ENCODE data around the gene SPOCD1.

Gene SPOCD1

DNA sequence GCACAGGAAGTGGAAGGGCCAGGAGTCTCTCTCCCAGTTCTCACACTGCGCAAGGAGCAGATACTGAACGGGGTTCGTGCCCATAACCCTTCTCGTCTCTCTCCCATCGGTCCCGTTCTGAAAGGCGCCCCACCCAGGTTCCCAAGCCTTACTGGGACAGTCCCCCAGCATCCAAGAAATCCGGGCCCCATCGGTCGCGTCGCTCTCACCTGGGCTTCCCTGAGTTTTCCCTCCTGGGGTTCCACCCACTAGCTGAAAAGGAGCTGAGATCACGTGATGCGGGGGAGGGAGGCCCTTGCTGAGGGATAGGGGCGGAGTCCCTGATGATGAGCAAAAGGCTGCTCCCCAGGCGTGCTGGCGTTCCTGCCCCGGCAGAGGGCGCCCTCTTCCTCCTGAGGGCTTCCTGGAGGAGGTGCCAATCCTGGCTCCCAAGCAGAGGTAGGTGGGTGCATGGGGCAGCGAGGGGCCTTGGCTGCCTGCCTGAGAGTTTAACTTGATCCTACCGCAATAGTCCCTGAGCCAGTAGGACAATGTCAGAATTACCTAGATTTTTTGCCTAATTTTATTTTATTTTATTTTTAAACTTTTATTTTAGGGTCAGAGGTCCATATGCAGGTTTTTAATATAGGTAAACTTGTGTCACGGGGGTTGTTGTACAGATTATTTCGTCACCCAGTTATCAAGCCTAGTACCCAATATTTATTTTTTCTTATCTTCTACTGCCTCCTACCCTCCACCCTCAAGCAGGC lies at the start of gene SPOCD1:
Gene SPOCD1 (minus strand): TSS at position 271 of the 749 bp plus-strand sequence. CDS start 689 bp downstream, outside the sequence.
- peak in 4 of 14 donors; percentile 17 to 44 (median 28) for DNase-seq

DNA sequence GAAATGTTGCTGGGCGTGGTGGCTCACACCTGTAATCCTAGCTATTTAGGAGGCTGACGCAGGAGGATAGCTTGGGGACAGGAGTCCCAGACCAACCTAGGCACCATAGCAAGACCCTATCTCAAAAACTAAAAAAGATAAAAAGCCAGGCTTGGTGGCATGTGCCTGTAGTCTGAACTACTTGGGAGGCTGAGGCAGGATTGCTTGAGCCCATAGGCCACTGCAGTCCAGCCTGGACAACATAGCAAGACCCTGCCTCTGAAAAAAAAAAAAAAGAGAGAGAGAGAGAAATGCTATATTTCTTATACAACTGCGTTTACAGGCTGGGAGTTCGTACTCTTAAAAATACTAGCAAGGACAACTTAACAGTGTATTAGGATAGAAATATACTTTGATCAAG lies 46.2 kb upstream of the SPOCD1 start:
- DNase-seq, result no peak

DNA sequence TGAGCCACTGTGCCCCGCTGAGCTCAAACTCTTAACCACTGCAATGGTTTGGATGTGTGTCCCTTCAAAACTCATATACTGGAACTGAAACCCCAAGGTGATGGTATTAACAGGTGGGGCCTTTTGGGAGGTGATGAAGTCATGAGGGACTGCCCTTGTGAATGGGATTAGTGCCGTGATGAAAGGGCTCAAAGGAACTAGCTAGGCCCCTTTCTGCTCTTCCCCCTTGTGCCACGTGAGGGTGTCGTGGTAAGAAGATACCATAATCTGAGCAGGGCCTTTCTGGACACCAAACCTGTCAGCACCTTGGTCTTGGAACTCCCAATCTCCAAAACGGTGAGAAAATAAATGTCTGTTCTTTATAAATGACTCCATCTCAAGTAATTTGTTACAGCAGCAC lies 45.5 kb upstream of the SPOCD1 start:
- no peak for DNase-seq

DNA sequence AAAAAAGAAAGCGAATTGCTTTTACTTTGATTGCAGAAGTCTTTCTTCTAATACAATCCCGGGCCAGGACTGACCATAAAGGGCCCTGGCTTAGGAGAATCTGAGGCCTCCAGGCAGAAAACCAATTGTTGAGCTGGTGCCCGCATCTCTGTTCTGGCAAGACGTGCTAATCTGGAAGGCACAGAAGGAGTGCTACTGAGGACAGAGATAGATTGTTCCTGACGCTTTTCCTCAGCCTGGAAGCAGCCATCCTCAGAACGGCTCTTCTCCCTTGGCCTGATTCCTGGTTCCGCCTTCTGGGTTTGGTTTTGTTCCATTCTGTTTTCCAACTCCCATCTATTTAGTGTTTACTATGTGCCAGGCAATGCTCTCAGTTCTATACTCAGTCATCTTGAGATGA lies 44.8 kb upstream of the SPOCD1 start:
- DNase-seq, result no peak

DNA sequence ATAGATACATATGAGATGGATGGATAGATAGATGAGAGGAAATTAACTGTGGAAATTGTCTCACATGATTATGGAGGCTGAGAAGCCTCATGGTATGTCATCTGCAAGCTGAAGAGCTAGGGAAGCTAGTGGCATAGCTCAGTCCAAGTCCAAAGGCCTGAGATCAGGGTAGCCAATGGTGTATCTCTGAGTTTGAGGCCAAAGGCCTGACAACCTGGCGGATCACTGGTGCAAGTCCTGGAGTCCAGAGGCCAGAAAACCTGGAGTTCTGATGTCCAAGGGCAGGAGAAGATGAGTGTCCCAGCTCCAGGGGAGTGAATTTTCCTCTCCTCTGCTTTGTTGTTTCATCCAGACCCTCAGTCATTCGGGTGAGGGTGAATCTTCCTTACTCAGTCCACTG lies 43.9 kb upstream of the SPOCD1 start:
- no peak for DNase-seq

DNA sequence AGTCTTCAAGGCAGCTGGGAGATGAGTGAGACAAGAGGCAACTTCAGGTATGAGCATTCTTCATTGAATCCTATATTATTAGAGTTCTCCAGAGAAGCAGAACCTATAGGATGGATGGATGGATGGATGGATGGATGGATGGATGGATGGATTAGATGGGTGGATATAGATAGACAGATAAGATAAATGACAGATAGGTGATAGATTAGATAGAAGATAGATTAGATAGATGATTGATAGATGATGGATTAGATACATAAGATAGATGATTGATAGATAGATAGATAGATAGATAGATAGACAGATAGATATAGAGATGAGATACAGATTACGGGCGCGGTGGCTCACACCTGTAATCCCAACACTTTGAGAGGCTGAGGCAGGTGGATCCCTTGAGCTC lies 43.2 kb upstream of the SPOCD1 start:
- no peak for DNase-seq

DNA sequence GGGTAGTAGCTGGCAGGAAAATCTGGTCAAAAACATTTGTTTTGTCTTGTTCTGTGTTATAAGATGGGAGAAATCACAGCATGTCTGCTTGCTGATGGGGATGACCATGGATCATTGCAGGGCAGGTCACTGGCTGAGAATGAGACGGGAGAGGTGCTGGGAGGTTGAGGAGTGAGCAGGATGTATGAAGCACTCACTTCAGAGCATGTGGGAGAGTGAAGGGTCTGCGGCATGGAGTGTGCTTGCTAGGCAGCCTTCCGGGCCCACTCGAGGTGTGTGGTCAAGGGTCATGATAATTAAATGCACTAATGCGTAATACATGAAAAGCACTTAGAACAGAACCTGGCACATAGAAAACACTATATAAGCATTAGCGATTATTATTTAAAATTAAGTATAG lies 42.0 kb upstream of the SPOCD1 start:
- no peak for DNase-seq

DNA sequence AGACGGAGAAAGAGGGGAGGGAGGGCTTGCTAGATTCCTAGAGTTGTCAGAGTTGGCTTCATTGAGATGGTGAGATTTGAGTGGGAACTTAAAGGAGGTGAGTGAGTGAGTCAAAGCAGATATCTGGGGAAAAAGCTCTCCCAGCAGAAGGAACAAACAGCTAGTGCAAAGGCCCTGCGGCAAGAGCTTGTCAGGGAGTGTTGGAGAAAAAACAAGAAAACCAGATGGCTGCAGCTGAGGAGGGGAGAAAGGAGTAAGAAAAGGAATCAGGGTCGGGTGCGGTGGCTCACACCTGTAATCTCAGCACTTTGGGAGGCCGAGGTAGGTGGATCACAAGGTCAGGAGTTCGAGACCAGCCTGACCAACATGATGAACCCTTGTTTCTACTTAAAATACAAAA lies 40.3 kb upstream of the SPOCD1 start:
- DNase-seq, result no peak

DNA sequence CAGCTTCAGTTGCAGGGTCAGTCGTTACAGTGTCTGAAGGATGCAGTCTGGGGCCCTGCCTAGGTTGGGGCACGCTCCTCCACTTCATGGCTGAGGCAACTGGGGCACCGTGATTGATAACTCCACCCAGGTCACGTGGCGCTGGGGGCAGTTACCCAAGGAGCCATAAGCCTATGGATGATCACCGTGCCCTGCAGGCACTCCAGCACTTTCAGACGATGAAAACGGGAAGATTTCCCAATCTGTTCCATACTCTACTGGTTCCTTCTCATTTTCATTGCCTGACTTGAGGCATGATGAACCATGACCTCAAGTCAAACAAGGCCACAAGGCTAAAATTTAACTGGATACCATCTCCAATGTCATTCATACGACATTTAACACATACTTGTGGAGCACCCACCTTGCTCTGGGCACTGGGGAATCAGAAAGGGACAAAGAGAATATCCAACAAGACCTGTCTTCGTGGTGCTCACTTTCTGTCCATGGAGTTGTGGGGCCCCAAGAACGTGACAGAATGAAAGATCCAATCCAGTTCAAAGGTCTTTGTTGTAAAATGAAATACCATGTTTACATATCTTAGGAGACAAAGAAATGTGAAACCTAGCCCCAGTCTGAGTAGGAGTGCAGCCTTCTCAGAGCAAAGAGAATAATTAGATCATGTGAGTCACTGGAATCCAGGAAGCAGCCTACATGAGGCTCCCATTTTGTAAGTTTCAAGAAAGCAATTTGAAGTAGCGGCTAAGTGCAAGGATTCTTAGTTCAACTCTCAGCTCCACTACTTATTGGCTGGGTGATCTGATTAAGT lies 39.4 kb upstream of the SPOCD1 start:
- no peak for DNase-seq

DNA sequence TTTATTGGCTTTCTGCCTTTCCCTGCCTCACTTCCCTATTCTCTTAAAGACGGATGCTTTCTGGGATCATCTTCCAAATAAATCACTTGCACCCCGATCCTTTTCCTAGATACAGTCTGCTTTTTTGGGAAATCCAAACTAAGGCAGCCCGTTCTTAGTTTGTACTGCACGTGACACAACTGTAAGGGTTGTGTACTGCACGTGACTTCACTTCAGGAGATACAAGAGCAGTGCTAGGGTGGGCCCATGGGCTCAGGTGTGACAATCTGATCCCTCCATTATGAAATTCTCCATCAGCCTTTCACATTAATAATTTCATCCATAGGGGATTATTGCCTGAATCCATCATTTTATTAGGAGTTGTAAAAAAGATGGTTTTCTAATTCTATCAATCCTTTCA lies 33.8 kb upstream of the SPOCD1 start:
- DNase-seq, result no peak

DNA sequence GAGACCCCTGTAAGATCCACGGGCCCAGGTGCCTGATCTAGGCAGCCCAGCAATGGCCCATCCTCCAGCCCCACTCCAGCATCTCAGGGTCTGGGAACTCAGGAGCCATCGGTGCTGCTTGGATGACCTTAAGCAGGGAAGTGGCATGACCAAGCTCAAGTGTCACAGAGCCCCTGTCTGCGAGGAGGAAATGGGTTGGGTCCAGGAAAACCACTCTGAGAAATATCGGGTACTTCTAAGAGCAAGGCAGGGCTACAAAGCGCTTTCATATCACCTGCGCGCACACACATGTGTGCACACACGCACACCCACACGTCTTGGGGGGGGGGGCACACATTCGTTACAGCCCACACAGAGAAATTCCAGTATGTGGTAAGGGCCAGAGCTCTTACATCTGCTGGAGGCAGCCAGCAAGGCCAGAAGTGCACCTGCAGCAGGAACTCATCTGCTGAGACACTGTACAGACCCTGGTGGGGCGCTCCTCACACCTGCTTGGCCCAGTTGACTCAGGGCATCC lies 32.6 kb upstream of the SPOCD1 start:
- DNase-seq, result no peak

DNA sequence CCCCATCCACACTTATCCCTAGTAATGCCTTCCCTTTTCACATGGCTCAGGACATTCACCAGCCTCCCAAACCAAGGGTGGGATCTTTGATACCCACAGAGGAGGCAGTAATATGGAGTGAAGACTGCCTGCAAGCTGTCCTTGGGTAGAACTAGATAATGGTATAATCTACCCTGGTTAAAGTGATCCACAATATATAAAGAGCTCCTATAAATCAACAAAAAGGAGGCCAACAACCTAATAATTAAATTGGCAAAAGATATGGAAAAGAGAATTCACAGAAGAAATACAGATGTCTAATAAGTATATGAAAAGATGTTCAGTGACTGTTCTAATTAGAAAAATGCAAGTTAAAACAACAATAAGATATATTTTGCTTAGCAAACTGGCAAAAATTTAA lies 30.7 kb upstream of the SPOCD1 start:
- no peak for DNase-seq

DNA sequence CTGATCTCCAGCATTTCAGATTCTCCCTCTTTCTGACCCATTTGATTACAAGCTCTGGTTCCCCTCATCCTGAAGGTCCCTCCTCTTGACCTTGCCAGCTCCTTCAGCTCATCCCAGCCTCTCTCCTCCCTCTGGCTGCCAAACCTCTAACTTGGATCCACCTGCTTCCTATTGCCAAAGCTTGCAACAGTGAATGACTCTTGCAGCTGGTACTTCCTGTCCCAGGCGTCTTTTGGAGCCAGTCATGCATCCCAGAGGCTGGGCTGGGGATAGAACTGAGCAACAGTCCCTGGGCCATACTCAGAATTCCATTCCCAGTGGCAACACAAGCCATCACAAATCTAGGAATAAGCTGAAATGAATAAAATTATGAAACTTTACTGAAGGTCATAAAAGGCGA lies 27.7 kb upstream of the SPOCD1 start:
- peak in 10 of 14 donors; percentile 11 to 70 (median 58) for DNase-seq

DNA sequence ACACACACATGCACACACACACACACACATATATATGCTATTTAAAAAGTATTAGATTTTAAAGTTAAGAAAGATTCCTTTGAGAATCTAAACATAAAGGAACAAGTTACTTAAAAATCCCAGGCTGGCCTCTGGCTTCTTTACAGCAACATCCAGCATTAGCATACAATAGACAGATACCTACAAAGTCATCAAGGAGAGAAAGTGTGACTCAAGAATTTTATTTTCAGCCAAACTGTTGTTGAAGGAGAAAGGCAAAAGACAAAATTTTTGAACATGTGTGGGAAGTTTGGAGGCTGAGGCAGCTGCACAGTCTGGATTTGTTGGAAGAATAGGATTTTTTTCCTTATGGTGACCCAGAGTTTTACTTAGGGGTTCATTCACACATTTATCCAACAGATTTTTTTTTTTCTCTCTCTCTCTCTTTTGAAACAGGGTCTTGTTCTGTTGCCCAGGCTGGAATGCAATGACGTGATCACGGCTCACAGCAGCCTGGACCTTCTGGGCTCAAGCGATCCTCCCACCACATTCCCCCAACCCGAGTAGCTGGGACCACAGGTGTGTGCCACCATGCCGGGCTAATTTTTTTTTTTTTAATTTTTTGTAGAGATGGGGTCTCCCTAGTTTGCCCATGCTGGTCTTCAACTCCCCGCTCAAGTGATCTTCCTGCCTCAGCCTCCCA lies 24.0 kb upstream of the SPOCD1 start:
- no peak for DNase-seq

DNA sequence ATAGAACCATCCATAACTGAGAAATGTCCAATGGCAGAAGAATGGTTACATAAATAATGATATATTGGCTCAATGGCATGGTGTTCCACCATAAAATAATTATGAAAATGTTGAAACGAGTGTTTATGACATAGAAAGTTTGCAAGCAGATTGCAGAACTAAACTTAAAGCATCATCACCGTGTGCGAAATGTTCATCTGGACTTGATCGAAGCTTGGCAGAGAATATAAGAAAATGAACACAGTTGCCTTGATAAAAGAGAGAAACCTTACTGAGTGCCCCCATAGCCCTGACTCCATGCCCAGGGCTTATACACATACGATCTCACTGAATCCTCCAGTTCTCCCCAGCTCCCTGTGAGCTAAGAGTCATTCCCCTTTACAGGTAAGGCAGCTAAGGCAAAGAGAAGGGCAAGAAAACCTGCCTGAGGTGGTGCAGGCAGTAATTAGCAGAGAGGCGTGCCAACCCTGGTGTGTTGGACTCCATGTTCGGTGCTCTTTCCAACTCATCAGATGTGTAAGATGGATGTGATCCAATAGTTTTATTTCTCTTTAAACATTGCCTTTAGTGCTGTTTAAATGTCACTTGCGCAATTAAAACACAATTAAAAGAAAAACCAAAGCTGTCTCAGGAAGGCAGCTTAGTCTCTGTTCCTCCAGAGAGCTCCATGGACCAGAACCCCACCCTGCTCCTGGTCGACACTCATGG lies 21.8 kb upstream of the SPOCD1 start:
- no peak for DNase-seq

DNA sequence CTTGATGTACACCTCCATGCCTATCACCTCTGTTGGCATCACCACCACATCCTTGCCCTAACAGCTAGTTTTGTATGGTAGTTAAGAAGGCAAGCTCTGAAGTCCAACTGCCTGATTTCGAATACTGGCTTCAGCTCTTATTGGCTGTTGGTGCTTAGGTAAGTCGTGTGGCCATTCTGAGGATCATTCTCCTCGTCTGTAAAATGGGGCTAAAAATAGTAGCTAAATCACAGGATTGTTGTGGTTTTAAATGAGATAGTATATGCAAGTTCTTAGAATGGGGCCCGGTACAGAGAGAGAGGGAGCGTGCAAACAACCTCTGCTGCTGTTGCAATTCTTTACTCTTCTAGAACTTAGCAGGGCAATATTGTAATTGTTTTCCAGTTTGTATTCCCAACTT lies 20.8 kb upstream of the SPOCD1 start:
- DNase-seq, result no peak

DNA sequence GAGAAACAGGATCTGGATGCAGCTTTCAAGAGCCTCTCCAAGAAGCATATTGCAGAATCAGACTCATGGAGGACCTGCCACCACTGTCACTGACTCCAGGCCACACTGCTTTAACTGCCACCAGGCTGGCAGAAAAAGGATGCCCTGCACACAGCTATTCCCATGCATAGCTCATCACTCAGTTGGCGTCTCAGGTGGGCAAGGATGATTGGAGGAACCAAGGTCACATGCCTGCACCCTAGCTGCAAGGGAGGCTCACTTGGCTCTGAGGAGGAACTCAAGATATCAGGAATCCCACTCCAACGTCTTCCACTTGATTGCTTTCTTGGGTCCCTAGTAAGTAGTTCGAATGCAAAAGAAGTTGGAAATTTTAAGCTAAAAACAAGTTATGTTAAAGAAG lies 19.6 kb upstream of the SPOCD1 start:
- DNase-seq, result no peak

DNA sequence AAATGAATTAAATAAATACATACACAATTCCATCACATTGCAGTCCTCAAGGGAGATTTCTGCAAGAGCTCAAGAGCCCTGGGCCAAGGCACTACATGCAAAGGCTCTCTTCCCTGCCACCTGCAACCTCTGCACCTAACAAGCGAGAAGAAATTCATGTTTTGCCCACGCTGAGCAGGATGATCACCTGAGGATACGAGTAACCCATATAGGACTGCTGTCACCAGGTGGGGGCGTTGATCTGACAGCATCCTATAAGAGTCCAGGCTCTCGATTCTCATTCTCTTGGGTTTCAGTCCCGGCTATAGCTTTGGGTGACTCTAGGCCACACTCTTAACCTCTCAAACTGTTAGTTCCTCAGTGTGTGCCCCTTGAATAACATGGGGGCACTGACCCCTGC lies 18.7 kb upstream of the SPOCD1 start:
- no peak for DNase-seq

DNA sequence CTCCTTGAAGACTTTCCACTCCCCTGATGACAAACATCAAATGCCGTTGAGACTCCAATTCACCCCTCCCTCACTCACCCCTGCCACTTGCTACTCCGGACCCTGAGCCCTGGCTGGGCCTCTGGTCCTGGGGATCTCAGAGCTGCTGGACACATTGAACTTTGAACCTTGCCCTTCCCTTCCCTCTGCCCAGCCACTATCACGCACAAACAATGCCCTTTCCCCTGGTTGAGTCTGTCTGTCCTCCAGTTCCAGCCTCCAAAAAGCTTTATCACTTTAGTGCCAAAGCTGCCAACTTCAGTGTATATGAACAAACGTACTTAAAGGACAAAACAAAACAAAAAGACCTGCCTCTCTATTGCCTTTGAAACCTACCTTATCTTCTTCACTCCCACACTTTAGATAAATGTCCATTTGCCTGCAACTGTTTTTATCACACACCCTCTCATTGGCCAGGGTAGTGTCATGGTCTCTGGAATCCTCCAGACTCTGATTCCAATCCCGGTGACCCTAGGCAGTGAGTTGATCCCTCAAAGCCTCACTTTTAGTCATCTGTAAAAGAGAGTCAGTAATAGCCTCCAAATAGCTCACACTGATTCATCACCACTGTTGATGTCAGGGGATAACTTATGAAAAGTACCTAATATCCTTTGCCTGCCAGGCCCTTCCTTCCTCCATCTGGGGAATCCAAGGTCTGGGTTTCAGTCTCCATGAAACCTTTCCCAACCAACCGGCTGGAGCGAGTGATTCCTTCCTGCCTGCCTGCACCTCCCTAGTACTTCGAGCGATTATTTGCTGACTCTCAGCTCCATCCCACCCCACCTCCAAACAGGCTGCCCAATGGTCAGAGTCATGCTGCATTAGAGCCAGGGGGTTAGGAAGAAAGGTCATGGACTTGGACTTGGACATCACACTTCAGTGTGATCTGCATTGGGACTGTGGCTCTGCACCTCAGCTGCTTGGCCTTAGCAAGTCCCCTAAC lies 15.9 kb upstream of the SPOCD1 start:
- no peak for DNase-seq

DNA sequence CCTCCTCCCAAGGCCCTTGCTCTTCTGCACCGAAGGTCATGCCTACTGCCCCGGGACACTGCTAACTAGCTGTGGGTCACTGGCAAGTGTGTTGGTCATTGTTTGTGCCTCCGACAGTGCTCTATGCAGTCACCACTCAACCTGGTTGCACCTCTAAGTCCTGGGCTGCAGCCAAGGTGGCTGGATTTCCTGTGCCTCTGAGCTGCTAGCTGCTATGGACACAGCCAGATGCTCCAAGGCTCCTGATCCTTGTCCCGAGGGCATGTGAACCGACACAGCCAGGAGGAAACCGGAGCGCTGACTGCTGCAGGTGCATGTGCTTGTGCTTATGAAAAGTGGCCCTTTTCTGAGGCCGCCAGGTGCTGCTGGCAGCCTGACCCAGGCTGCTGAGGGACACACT lies 14.7 kb upstream of the SPOCD1 start:
- DNase-seq, result no peak

DNA sequence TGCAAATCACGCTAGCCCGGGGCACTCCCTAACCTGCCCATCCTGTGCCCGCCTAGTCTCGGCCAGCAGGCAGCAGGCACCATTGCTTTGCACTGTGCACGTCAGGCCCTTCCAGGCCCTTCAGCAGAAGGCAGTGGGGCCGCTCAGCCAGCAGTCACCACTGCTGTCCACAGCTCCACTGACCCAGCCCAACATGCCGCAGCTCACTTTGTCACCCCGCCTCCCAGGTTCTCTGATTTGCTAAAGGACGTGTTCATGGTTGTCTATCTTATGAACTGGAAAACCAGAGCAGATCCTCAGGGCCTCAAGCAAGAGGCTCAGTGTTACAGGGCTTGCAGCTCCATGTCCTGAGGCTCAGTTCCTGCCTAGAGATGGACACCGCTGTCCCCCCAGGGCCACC lies 14.2 kb upstream of the SPOCD1 start:
- no peak for DNase-seq

Measured in C1 segment of cervical spinal cord (tissue), 14 donors.